Liver (tissue), 9 donors: ENCODE data around the gene DHH. TPM values are rescaled to one million over a fixed set of nuclear protein-coding genes. Genes with fewer than 3 reads are reported as not detected.

ENCODE experiments used
- DNase-seq: peaks from one replicate; pipeline ENCODE4 v3.0.0-alpha.2; 2017; ENCODE audit warnings: low spot score
- H3K27ac ChIP-seq, 2 donors: one replicate each; pipeline ENCODE4 v1.7.0; 2013; ENCODE audit warnings: inconsistent platforms in 2 of 2, low read length in 2 of 2, control low read depth in 1 of 2, low read depth in 1 of 2, mild to moderate bottlenecking in 1 of 2
- H3K27me3 ChIP-seq, 4 donors: one replicate each; pipeline versions ENCODE4 v1.6.1 to v1.7.0; 2013; ENCODE audit warnings: low read length in 3 of 4, inconsistent platforms in 1 of 4, mild to moderate bottlenecking in 1 of 4, moderate library complexity in 1 of 4; ENCODE audit not compliant: control insufficient read depth in 4 of 4, insufficient read depth in 4 of 4
- H3K36me3 ChIP-seq, 4 donors: one replicate each; pipeline versions ENCODE4 v1.6.1 to v1.7.0; 2013; ENCODE audit warnings: low read length in 3 of 4, mild to moderate bottlenecking in 3 of 4, low read depth in 1 of 4, moderate library complexity in 1 of 4; ENCODE audit not compliant: control insufficient read depth in 4 of 4, insufficient read depth in 3 of 4
- H3K4me1 ChIP-seq, 4 donors: one replicate each; pipeline versions ENCODE4 v1.6.1 to v1.7.0; 2013; ENCODE audit warnings: low read length in 3 of 4, mild to moderate bottlenecking in 3 of 4, moderate library complexity in 1 of 4; ENCODE audit not compliant: control insufficient read depth in 4 of 4, insufficient read depth in 4 of 4
- H3K4me3 ChIP-seq, 3 donors: one replicate each; pipeline versions ENCODE4 v1.6.1 to v1.7.0; 2013; ENCODE audit warnings: low read length in 3 of 3, control low read depth in 1 of 3, low read depth in 1 of 3, mild to moderate bottlenecking in 1 of 3
- H3K9ac ChIP-seq, 2 donors: one replicate each; pipeline ENCODE4 v1.7.0; 2013; ENCODE audit warnings: low read length in 2 of 2, mild to moderate bottlenecking in 2 of 2, moderate library complexity in 2 of 2, control low read depth in 1 of 2, low read depth in 1 of 2
- H3K9me3 ChIP-seq, 4 donors: one replicate each; pipeline versions ENCODE4 v1.6.1 to v1.7.0; 2013; ENCODE audit warnings: low read length in 3 of 4; ENCODE audit not compliant: control insufficient read depth in 4 of 4
- EGR1 ChIP-seq, 2 donors: IDR thresholded peaks; 2 replicates each; pipeline ENCODE4 v1.6.1; 2016 to 2018; ENCODE audit warnings: antibody characterized with exemption in 2 of 2, low read depth in 2 of 2
- FOXA1 ChIP-seq: IDR thresholded peaks from 2 replicates; pipeline ENCODE4 v1.6.1; 2016; ENCODE audit warnings: antibody characterized with exemption
- FOXA2 ChIP-seq: IDR thresholded peaks from 2 replicates; pipeline ENCODE4 v1.6.1; 2016; ENCODE audit warnings: antibody characterized with exemption
- GABPA ChIP-seq, 2 donors: IDR thresholded peaks in 1 of 2; conservative IDR thresholded peaks in 1 of 2; 2 replicates each; pipeline ENCODE4 v1.6.1; 2016; ENCODE audit warnings: antibody characterized with exemption in 2 of 2, mild to moderate bottlenecking in 1 of 2, moderate library complexity in 1 of 2
- HNF4A ChIP-seq, 2 donors: conservative IDR thresholded peaks; 2 replicates each; pipeline ENCODE4 v1.6.1; 2016; ENCODE audit warnings: antibody characterized with exemption in 2 of 2, mild to moderate bottlenecking in 2 of 2
- HNF4G ChIP-seq: IDR thresholded peaks from 2 replicates; pipeline ENCODE4 v1.6.1; 2016; ENCODE audit warnings: antibody characterized with exemption
- JUND ChIP-seq, 2 donors: IDR thresholded peaks; 2 replicates each; pipeline ENCODE4 v1.6.1; 2016; ENCODE audit warnings: antibody characterized with exemption in 2 of 2
- MAX ChIP-seq: IDR thresholded peaks from 2 replicates; pipeline ENCODE4 v1.6.1; 2016; ENCODE audit warnings: antibody characterized with exemption
- NR2F2 ChIP-seq: IDR thresholded peaks from 2 replicates; pipeline ENCODE4 v1.6.1; 2016; ENCODE audit warnings: antibody characterized with exemption
- RAD21 ChIP-seq, 2 donors: IDR thresholded peaks; 2 replicates each; pipeline ENCODE4 v1.6.1; 2016; ENCODE audit warnings: antibody characterized with exemption in 2 of 2, mild to moderate bottlenecking in 2 of 2
- REST ChIP-seq: IDR thresholded peaks from 2 replicates; pipeline ENCODE4 v1.6.1; 2016; ENCODE audit warnings: antibody characterized with exemption, mild to moderate bottlenecking
- SP1 ChIP-seq: IDR thresholded peaks from 2 replicates; pipeline ENCODE4 v1.6.1; 2018; ENCODE audit warnings: antibody characterized with exemption, mild to moderate bottlenecking
- YY1 ChIP-seq: IDR thresholded peaks from 2 replicates; pipeline ENCODE4 v1.6.1; 2016; ENCODE audit warnings: antibody characterized with exemption, mild to moderate bottlenecking
- WGBS: extraction: QIAGEN DNeasy Blood & Tissue Kit; methylation state at CpG from one replicate; pipeline ENCODE4 v1.1.7; 2013; 5-methylcytosine and 5-hydroxymethylcytosine counted together
- polyA plus RNA-seq, 2 donors: library from polyadenylated mRNA; stranded (reverse) in 1 of 2; unstranded in 1 of 2; fragments of 200-250 nt in 1 of 2; fragments of >200 nt in 1 of 2; fragmentation: Nextera tagmentation in 1 of 2; extraction: Ambion mirVana in 1 of 2; gene quantifications; one replicate each; pipeline versions ENCODE4 v1.2.1 to v1.2.3, GENCODE V29; 2013 to 2015
- total RNA-seq, 2 donors: library from RNA; depleted of rRNA; stranded (reverse); fragments of >200 nt; gene quantifications; one replicate each; pipeline ENCODE4 v1.2.3, GENCODE V29; 2014
- TF ChIP-seq, protein P1 (sequence below): IDR thresholded peaks from 2 replicates; pipeline ENCODE4 v1.6.1; 2016; ENCODE audit warnings: antibody characterized with exemption
- TF ChIP-seq, protein P2 (sequence below): IDR thresholded peaks from 2 replicates; pipeline ENCODE4 v1.6.1; 2016; ENCODE audit warnings: antibody characterized with exemption
- TF ChIP-seq, protein P3 (sequence below): fragments of 150-350 bp; IDR thresholded peaks from 2 replicates; pipeline ENCODE4 v1.5.1; 2017; ENCODE audit warnings: improper control_type of control experiment, low read depth, low read length; ENCODE audit not compliant: missing input control
- donor health status: healthy.
- donor health status: healthy.
- donor health status: healthy.
- donor health status: healthy.
- donor health status: healthy.

DHH gene
- total and polyA plus RNA-seq, 4 donors = 0.08 to 0.09 (median 0.09) TPM; not detected in 1

- no peaks in the 10 kb centered on the region for H3K9me3 ChIP-seq
- no peak overlapping the region for H3K4me3 ChIP-seq
- peaks cover 5 to 15% (median 13%) of the 10 kb centered on the region in 4 donors for H3K4me1 ChIP-seq
- H3K9ac ChIP-seq = no peak overlapping the region
- WGBS = 88% methylated on average over 3 of the region's 3 CpGs
- no peaks in the 10 kb centered on the region for H3K27me3 ChIP-seq
- no peak for DNase-seq
- no peak for TF ChIP-seq JUND (IDR thresholded peaks at IDR 0.05)
- TF ChIP-seq, protein P1, sequence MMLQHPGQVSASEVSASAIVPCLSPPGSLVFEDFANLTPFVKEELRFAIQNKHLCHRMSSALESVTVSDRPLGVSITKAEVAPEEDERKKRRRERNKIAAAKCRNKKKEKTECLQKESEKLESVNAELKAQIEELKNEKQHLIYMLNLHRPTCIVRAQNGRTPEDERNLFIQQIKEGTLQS = no peak
- no peak for TF ChIP-seq EGR1 (IDR thresholded peaks at IDR 0.05; ENCODE audit: low read depth in 2 of 2)
- no peak for TF ChIP-seq RAD21 (IDR thresholded peaks at IDR 0.05)
- no peak for TF ChIP-seq MAX
- no peak for TF ChIP-seq REST
- TF ChIP-seq FOXA1 = no peak
- no peak for TF ChIP-seq YY1
- H3K27ac ChIP-seq = no peak overlapping the region
- peaks cover 14 to 42% (median 33%) of the 10 kb centered on the region in 4 donors for H3K36me3 ChIP-seq
These were observed 10.2 kb upstream of the DHH start for GRCh38 chr12:49104822-49105221.

DNA sequence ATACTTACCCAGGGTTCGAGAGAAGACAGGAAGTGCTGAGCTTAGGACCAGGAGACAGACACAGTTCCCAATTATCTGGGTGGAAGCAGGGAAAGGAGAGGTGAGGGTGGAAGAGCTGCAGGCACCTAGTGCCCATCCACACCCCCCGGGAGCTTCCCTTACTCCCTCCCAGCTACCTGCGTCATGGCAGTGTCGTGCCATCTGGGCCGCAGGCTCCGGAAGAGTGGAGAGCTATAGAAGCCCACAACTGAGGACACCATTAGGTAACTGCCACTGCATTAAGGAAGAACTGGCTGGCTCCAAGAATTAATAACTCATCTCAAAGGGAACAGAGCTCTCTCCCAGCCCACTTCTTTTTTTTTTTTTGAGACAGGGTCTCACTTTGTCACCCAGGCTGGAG, 5.8 kb upstream of the DHH start:
- TF ChIP-seq NR2F2 (no peak), REST (no peak), FOXA2 (no peak), EGR1 (IDR thresholded peaks at IDR 0.05; ENCODE audit: low read depth in 2 of 2) (no peak), GABPA (IDR thresholded peaks at IDR 0.05 in 1 of 2, conservative IDR thresholded peaks at IDR 0.05 in 1 of 2) (no peak), HNF4G (no peak), HNF4A (conservative IDR thresholded peaks at IDR 0.05) (no peak), SP1 (no peak), YY1 (no peak), RAD21 (IDR thresholded peaks at IDR 0.05) (no peak), JUND (IDR thresholded peaks at IDR 0.05) (no peak), MAX (no peak)
- TF ChIP-seq, protein P2, sequence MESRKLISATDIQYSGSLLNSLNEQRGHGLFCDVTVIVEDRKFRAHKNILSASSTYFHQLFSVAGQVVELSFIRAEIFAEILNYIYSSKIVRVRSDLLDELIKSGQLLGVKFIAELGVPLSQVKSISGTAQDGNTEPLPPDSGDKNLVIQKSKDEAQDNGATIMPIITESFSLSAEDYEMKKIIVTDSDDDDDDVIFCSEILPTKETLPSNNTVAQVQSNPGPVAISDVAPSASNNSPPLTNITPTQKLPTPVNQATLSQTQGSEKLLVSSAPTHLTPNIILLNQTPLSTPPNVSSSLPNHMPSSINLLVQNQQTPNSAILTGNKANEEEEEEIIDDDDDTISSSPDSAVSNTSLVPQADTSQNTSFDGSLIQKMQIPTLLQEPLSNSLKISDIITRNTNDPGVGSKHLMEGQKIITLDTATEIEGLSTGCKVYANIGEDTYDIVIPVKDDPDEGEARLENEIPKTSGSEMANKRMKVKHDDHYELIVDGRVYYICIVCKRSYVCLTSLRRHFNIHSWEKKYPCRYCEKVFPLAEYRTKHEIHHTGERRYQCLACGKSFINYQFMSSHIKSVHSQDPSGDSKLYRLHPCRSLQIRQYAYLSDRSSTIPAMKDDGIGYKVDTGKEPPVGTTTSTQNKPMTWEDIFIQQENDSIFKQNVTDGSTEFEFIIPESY = no peak
- TF ChIP-seq, protein P3, sequence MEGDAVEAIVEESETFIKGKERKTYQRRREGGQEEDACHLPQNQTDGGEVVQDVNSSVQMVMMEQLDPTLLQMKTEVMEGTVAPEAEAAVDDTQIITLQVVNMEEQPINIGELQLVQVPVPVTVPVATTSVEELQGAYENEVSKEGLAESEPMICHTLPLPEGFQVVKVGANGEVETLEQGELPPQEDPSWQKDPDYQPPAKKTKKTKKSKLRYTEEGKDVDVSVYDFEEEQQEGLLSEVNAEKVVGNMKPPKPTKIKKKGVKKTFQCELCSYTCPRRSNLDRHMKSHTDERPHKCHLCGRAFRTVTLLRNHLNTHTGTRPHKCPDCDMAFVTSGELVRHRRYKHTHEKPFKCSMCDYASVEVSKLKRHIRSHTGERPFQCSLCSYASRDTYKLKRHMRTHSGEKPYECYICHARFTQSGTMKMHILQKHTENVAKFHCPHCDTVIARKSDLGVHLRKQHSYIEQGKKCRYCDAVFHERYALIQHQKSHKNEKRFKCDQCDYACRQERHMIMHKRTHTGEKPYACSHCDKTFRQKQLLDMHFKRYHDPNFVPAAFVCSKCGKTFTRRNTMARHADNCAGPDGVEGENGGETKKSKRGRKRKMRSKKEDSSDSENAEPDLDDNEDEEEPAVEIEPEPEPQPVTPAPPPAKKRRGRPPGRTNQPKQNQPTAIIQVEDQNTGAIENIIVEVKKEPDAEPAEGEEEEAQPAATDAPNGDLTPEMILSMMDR = no peak
- TF ChIP-seq, protein P1 = no peak
- H3K27ac ChIP-seq = no peak overlapping the region
- no peak overlapping the region for H3K4me3 ChIP-seq
- no peak overlapping the region for H3K9ac ChIP-seq
- WGBS = 94% methylated on average over 6 of the region's 6 CpGs
- DNase-seq = no peak
- H3K4me1 ChIP-seq = no peaks in the 10 kb centered on the region
- no peaks in the 10 kb centered on the region for H3K9me3 ChIP-seq
- H3K36me3 ChIP-seq = peaks cover 11 to 54% (median 50%) of the 10 kb centered on the region in 4 donors
- H3K27me3 ChIP-seq = no peaks in the 10 kb centered on the region
